Measurements from ENCODE around the gene SCAI.
"Not testable (repeated sequence)": the region's sequence is repeated elsewhere in the genome, so short reads cannot be mapped to it uniquely, and the experiment has no call there.

The SCAI gene

GRCh38 chr9:125103021-125103420 is 40.3 kb downstream of the SCAI start:
- no peak for FAIRE-seq

- no peak for FAIRE-seq
Measured at GRCh38 chr9:125100822-125101221, 42.5 kb downstream of the SCAI start.

- no peak for FAIRE-seq
Measured at GRCh38 chr9:125099816-125100215, 43.5 kb downstream of the SCAI start.

- no peak for FAIRE-seq
Measured at GRCh38 chr9:125095821-125096443, 47.4 kb downstream of the SCAI start.

- FAIRE-seq: no peak
Measured at GRCh38 chr9:125091121-125091520, 52.2 kb downstream of the SCAI start.

GRCh38 chr9:125089331-125089730 is 54.0 kb downstream of the SCAI start:
- FAIRE-seq: no peak

GRCh38 chr9:125088752-125089151 is 54.6 kb downstream of the SCAI start:
- no peak for FAIRE-seq

- no peak for FAIRE-seq
Measured at GRCh38 chr9:125085703-125086477, 57.4 kb downstream of the SCAI start.

GRCh38 chr9:125082197-125082596 is 61.1 kb downstream of the SCAI start:
- FAIRE-seq: not testable (repeated sequence)

- FAIRE-seq: not testable (repeated sequence)
Measured at GRCh38 chr9:125080797-125081196, 62.5 kb downstream of the SCAI start.

- no peak for FAIRE-seq
Measured at GRCh38 chr9:125079931-125080330, 63.4 kb downstream of the SCAI start.

GRCh38 chr9:125075997-125076396 is 67.3 kb downstream of the SCAI start:
- no peak for FAIRE-seq

GRCh38 chr9:125074976-125075375 is 68.4 kb downstream of the SCAI start:
- no peak for FAIRE-seq

- FAIRE-seq: no peak
Measured at GRCh38 chr9:125066839-125067619, 76.3 kb downstream of the SCAI start.

GRCh38 chr9:125061391-125061790 is 81.9 kb downstream of the SCAI start:
- FAIRE-seq: no peak

GRCh38 chr9:125049212-125050049 is 93.9 kb downstream of the SCAI start:
- FAIRE-seq: no peak

GRCh38 chr9:125043631-125044030 is 99.7 kb downstream of the SCAI start:
- FAIRE-seq: no peak

GRCh38 chr9:125043148-125043547 is 100.2 kb downstream of the SCAI start:
- FAIRE-seq: no peak

GRCh38 chr9:125038166-125038565 is 105.2 kb downstream of the SCAI start:
- FAIRE-seq: no peak

- no peak for FAIRE-seq
Measured at GRCh38 chr9:125028041-125028440, 115.3 kb downstream of the SCAI start.

- no peak for FAIRE-seq
Measured at GRCh38 chr9:125024917-125025316, 118.4 kb downstream of the SCAI start.

- no peak for FAIRE-seq
Measured at GRCh38 chr9:125021069-125021468, 122.3 kb downstream of the SCAI start.

GRCh38 chr9:125015655-125016054 is 127.7 kb downstream of the SCAI start:
- not testable (repeated sequence) for FAIRE-seq
